Nephron progenitor cell (in vitro differentiated cells): Measurements from ENCODE around the gene ITPR1.

ENCODE experiments used
- DNase-seq: peaks from one replicate; pipeline ENCODE4 v3.0.0; 2021
- H3K27ac Mint-ChIP-seq: 2 replicates; pipeline ENCODE4 v1.8.0; 2021; ENCODE audit warnings: mild to moderate bottlenecking, moderate library complexity, mixed read lengths
- H3K27me3 Mint-ChIP-seq: 2 replicates; pipeline ENCODE4 v1.8.0; 2021; ENCODE audit warnings: mild to moderate bottlenecking, low read depth, mixed read lengths; ENCODE audit not compliant: poor library complexity
- H3K36me3 Mint-ChIP-seq: 2 replicates; pipeline ENCODE4 v1.8.0; 2021; ENCODE audit warnings: low read depth, mixed read lengths
- H3K4me1 Mint-ChIP-seq: 2 replicates; pipeline ENCODE4 v1.8.0; 2021; ENCODE audit warnings: mixed read lengths
- H3K4me3 Mint-ChIP-seq: 2 replicates; pipeline ENCODE4 v1.8.0; 2021; ENCODE audit warnings: mild to moderate bottlenecking, moderate library complexity, mixed read lengths
- H3K9me3 Mint-ChIP-seq: 2 replicates; pipeline ENCODE4 v1.8.0; 2021; ENCODE audit warnings: mild to moderate bottlenecking, moderate library complexity, mixed read lengths
- TF ChIP-seq, protein P1 (sequence below): fragments of 200-600 bp; sonication (generic); IDR thresholded peaks from 2 replicates; pipeline ENCODE4 v1.5.0; 2021; ENCODE audit warnings: antibody characterized with exemption

ITPR1 gene

DNA sequence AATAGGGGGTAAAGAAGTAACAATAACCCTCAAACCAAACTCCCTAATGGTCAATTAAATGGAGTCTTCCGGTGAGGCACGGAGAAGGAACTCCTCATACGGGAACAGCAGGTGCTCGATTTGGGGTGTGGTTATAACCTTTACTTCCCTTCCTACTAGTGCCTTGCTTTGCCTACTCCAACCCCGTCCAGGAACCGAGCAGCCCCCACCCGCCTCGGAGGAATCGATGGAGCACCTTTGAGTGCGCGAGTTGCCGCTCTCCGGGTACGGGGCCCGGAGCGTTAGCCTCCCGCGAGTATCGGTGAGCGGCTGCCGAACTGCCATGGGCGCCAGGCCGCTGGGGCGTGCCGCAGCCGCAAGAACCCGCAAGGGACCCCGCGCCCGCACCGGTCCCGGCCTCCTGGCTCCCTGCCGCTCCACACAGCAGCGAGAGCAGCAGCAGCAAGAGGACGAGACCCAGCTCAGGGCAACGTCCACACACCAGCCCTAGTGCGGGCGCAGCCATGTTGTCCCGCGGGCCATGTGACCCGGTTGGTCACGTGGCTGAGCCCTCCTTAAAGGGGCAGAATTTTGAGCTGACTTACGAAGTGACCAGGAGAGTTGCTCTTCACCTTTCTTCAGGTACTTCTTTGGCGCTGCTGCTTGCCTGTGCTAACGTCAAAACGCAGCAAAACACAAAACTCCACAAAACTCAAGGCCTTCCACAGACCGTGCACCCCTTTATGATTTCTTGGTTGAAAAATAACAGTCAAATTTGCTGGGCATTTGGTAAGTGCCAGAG is 26.2 kb upstream of the ITPR1 start, which contains the start of gene SUMF1:
SUMF1 (minus strand) TSS at position 529 of the 781 bp plus-strand sequence; CDS start at position 505, 24 bp downstream.
- no peaks in the 10 kb centered on the region for H3K27me3 Mint-ChIP-seq
- no peaks in the 10 kb centered on the region for H3K9me3 Mint-ChIP-seq

DNA sequence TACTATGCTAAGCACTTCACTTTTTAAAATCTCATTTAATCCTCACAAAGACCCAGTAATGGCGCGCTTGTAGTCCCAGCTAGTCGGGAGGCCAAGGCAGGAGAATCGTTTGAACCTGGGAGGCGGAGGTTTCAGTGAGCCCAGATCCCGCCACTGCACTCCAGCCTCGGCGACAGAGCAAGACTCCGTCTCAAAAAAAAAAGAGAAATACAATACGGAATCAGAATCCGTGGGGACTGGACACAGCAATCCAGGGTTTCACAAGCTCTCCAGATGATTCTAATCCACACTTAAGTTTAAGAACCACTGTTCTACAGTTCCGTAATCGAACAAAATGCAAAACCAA is 25.7 kb upstream of the ITPR1 start:
- H3K4me3 Mint-ChIP-seq: peak overlapping the region; percentile 95

More for the DNA sequence above, 26.2 kb upstream of the ITPR1 start, which contains the start of gene SUMF1:
- H3K4me1 Mint-ChIP-seq: peaks cover 29% of the 10 kb centered on the region
- peak; percentile 79 for DNase-seq
- peak within 1 kb of the TSS; percentile 94 for H3K27ac Mint-ChIP-seq
- H3K36me3 Mint-ChIP-seq: no peaks in the 10 kb centered on the region
- peak within 1 kb of the TSS; percentile 95 for H3K4me3 Mint-ChIP-seq
- TF ChIP-seq, protein P1, sequence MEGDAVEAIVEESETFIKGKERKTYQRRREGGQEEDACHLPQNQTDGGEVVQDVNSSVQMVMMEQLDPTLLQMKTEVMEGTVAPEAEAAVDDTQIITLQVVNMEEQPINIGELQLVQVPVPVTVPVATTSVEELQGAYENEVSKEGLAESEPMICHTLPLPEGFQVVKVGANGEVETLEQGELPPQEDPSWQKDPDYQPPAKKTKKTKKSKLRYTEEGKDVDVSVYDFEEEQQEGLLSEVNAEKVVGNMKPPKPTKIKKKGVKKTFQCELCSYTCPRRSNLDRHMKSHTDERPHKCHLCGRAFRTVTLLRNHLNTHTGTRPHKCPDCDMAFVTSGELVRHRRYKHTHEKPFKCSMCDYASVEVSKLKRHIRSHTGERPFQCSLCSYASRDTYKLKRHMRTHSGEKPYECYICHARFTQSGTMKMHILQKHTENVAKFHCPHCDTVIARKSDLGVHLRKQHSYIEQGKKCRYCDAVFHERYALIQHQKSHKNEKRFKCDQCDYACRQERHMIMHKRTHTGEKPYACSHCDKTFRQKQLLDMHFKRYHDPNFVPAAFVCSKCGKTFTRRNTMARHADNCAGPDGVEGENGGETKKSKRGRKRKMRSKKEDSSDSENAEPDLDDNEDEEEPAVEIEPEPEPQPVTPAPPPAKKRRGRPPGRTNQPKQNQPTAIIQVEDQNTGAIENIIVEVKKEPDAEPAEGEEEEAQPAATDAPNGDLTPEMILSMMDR: no peak

DNA sequence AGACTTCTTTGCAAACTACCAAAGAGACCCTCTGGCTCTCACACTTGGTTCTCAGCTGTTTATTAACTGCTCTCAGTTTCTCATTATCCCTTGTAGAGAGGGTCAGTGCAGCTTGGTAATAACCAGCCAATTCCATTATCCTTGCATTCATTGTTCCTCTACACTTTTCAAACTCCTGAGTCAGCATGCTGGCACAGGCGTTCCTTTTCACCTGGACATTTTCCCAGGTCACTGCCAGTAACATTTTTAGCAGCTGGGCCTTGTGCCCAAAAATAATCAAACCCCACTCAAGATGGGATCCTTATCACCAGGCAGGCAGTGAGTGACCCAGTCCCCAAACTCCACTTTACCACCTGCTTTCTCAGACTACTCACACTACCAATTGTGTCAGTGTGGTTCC is 21.2 kb upstream of the ITPR1 start:
- TF ChIP-seq, protein P1: no peak
- no peak for DNase-seq
- Mint-ChIP-seq H3K36me3 (no peaks in the 10 kb centered on the region), H3K4me1 (peaks cover 26% of the 10 kb centered on the region), H3K4me3 (no peak overlapping the region), H3K27ac (no peak overlapping the region), H3K27me3 (peaks cover 7% of the 10 kb centered on the region), H3K9me3 (peaks cover 3% of the 10 kb centered on the region)

More for the DNA sequence above, 25.7 kb upstream of the ITPR1 start:
- no peak for DNase-seq
- Mint-ChIP-seq H3K27ac (peak overlapping the region; percentile 83), H3K4me1 (peaks cover 29% of the 10 kb centered on the region), H3K9me3 (no peaks in the 10 kb centered on the region), H3K27me3 (no peaks in the 10 kb centered on the region), H3K36me3 (no peaks in the 10 kb centered on the region)
- TF ChIP-seq, protein P1: no peak

DNA sequence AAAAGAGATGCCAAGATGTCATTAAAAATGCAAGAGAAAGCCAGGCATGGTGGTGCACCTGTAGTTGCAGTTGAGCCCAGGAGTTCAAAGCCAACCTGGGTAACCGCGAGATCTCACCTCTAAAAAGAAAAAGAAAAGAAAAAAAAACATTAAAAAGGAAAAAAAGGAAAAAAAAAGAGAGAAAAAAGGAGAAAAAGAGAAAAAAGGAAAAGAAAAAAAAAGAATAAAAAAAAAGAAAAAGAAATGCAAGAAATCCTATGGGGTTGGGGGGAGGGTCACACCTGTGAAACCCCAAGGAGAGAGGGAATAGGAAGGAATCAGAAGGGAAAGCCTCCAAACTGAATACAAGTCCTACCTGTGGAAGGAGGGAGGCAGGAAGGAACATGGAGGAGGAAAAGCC is 20.8 kb upstream of the ITPR1 start:
- Mint-ChIP-seq H3K27me3 (peaks cover 7% of the 10 kb centered on the region), H3K4me1 (peaks cover 24% of the 10 kb centered on the region), H3K27ac (no peak overlapping the region), H3K4me3 (no peak overlapping the region), H3K9me3 (peaks cover 3% of the 10 kb centered on the region), H3K36me3 (no peaks in the 10 kb centered on the region)
- TF ChIP-seq, protein P1: no peak
- DNase-seq: no peak

DNA sequence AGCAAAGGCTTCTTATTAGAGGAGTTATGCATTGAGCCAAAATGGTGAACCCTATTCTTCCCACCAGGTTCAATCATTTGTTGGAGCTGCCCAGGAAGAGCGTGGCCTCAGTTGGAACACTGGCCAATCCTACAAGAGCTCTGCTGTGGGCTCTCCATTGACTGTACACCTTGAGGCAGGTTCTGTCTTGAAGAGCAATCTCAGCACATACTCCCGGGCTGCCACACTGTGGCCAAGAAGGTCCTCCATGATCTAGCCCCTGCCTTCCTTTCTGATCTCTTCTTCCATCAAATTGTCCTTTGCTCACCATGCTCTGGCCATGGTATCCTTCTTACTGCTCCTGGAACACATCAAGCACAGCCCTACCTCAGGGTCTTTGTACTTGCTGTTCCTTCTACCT is 20.4 kb upstream of the ITPR1 start:
- H3K4me3 Mint-ChIP-seq: no peak overlapping the region
- DNase-seq: no peak
- no peak overlapping the region for H3K27ac Mint-ChIP-seq
- peaks cover 7% of the 10 kb centered on the region for H3K27me3 Mint-ChIP-seq
- TF ChIP-seq, protein P1: no peak
- peaks cover 3% of the 10 kb centered on the region for H3K9me3 Mint-ChIP-seq
- H3K36me3 Mint-ChIP-seq: no peaks in the 10 kb centered on the region
- H3K4me1 Mint-ChIP-seq: peaks cover 20% of the 10 kb centered on the region
